Measurements from ENCODE around the gene PCMT1.

DNA sequence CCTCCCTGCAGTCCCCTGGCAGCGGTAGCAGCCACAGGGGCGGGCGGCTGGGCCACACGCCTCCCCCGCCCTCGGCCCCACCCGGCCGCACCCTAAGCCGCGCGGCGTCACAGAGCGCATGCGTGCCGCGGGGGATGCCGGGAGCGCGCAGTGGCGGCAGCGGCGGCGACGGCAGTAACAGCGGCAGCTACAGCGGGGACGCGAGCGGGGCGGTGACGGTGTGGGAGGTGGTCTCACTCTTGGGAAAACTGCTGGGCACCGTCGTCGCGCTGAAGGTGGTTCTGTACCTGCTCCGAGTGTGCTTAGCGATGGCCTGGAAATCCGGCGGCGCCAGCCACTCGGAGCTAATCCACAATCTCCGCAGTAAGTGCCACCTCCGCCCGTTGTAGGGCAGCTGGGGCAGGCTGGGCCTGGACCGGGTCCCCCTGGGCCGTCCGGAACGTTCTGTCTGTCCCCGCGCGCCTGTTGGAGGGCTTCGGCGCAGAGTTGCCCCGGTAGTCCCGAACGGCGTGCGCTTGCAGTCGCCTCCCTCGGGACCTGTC lies at the start of gene PCMT1:
- TF ChIP-seq, protein P1, sequence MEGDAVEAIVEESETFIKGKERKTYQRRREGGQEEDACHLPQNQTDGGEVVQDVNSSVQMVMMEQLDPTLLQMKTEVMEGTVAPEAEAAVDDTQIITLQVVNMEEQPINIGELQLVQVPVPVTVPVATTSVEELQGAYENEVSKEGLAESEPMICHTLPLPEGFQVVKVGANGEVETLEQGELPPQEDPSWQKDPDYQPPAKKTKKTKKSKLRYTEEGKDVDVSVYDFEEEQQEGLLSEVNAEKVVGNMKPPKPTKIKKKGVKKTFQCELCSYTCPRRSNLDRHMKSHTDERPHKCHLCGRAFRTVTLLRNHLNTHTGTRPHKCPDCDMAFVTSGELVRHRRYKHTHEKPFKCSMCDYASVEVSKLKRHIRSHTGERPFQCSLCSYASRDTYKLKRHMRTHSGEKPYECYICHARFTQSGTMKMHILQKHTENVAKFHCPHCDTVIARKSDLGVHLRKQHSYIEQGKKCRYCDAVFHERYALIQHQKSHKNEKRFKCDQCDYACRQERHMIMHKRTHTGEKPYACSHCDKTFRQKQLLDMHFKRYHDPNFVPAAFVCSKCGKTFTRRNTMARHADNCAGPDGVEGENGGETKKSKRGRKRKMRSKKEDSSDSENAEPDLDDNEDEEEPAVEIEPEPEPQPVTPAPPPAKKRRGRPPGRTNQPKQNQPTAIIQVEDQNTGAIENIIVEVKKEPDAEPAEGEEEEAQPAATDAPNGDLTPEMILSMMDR (IDR thresholded peaks at IDR 0.05): no peak
- peak; percentile 73 for TF ChIP-seq POLR2A (IDR thresholded peaks at IDR 0.05)
- TF ChIP-seq POLR2AphosphoS5 (IDR thresholded peaks at IDR 0.05): peak; percentile 89
